Common myeloid progenitor, CD34-positive (primary cell): ENCODE data around the gene ASS1.

Experiments
- CTCF ChIA-PET: fragments of 350-600 bp; sonication (Branson Sonifier 250); formaldehyde crosslinking; loops from one replicate; lab custom pipeline; 2021; ENCODE audit warnings: antibody characterized with exemption; lab: Charles Lee
- POLR2A ChIA-PET: fragments of 350-600 bp; sonication (Branson Sonifier 250); formaldehyde crosslinking; loops from one replicate; lab custom pipeline; 2021; ENCODE audit warnings: antibody characterized with exemption; lab: Charles Lee
- DNase-seq, 3 donors: peaks; one replicate each; pipeline versions ENCODE4 v3.0.0 to v3.0.0-alpha.2; 2013
- H3K27ac ChIP-seq, 2 experiments: 1 replicate in 1 of 2; 2 replicates in 1 of 2; pipeline ENCODE4 v1.7.0; 2013; ENCODE audit warnings: inconsistent platforms in 2 of 2, low read length in 2 of 2, mild to moderate bottlenecking in 2 of 2, low read depth in 1 of 2, moderate library complexity in 1 of 2; ENCODE audit not compliant: severe bottlenecking in 2 of 2, insufficient read depth in 1 of 2, poor library complexity in 1 of 2
- H3K27me3 ChIP-seq, 5 experiments: replicated peaks in 2 of 5; 1 replicate in 3 of 5; 2 replicates in 2 of 5; pipeline versions ENCODE4 v1.6.1 to v1.7.0; 2013; ENCODE audit warnings: low read length in 4 of 5, mild to moderate bottlenecking in 2 of 5, moderate library complexity in 2 of 5, inconsistent platforms in 1 of 5; ENCODE audit not compliant: insufficient read depth in 5 of 5, control insufficient read depth in 4 of 5
- H3K36me3 ChIP-seq, 4 experiments: 1 replicate in 2 of 4; 2 replicates in 2 of 4; pipeline versions ENCODE4 v1.6.1 to v1.7.0; 2013; ENCODE audit warnings: low read length in 3 of 4, control low read depth in 1 of 4, mild to moderate bottlenecking in 1 of 4; ENCODE audit not compliant: control insufficient read depth in 4 of 4, insufficient read depth in 4 of 4
- H3K4me1 ChIP-seq, 4 experiments: 1 replicate in 3 of 4; 2 replicates in 1 of 4; pipeline versions ENCODE4 v1.6.1 to v1.7.1; 2013; ENCODE audit warnings: low read length in 3 of 4, mild to moderate bottlenecking in 3 of 4, control low read depth in 1 of 4, inconsistent platforms in 1 of 4, moderate library complexity in 1 of 4; ENCODE audit not compliant: control insufficient read depth in 4 of 4, insufficient read depth in 4 of 4; ENCODE audit errors: control extremely low read depth in 1 of 4
- H3K4me3 ChIP-seq, 7 experiments: 1 replicate in 4 of 7; 2 replicates in 3 of 7; pipeline versions ENCODE4 v1.5.1 to v1.7.0; 2013; ENCODE audit warnings: mild to moderate bottlenecking in 7 of 7, low read length in 6 of 7, moderate library complexity in 6 of 7, inconsistent platforms in 2 of 7, low read depth in 2 of 7, control low read depth in 1 of 7; ENCODE audit not compliant: insufficient read depth in 4 of 7, control insufficient read depth in 1 of 7; ENCODE audit errors: extremely low read depth in 1 of 7
- H3K9me3 ChIP-seq, 5 experiments: 1 replicate in 4 of 5; 2 replicates in 1 of 5; pipeline versions ENCODE4 v1.6.1 to v1.7.1; 2013; ENCODE audit warnings: low read length in 4 of 5, mild to moderate bottlenecking in 2 of 5, inconsistent platforms in 1 of 5, low read depth in 1 of 5, moderate library complexity in 1 of 5; ENCODE audit not compliant: control insufficient read depth in 4 of 5, insufficient read depth in 2 of 5; ENCODE audit errors: control extremely low read depth in 1 of 5
- WGBS: methylation state at CpG from one replicate; pipeline ENCODE4 v1.1.5; 2013; ENCODE audit not compliant: insufficient coverage; 5-methylcytosine and 5-hydroxymethylcytosine counted together

Gene ASS1

GRCh38 chr9:130535818-130536521, 91.2 kb downstream of the ASS1 start:
- Histone ChIP-seq H3K9me3 (no peaks in the 10 kb centered on the region), H3K4me1 (peaks cover 0 to 40% (median 19%) of the 10 kb centered on the region in 4 experiments), H3K27ac (peak overlapping the region in 1 of 2 experiments; percentile 69), H3K36me3 (no peaks in the 10 kb centered on the region), H3K27me3 (peaks cover 0 to 39% (median 26%) of the 10 kb centered on the region in 5 experiments), H3K4me3 (peak overlapping the region in 5 of 7 experiments; percentile 20 to 58 (median 44))
- peak; percentile 47 to 75 (median 64) for DNase-seq
- CTCF ChIA-PET = interaction anchor here (0.7 to 1.5 kb wide), 3 partner anchors 10 to 146 kb away, joined by 3 to 5 read pairs (median 4); no protein-coding TSS in a partner anchor
- WGBS = 7% methylated on average over 14 of the region's 28 CpGs
- POLR2A ChIA-PET = interaction anchor here (0.8 kb wide), 1 partner anchor 12 kb away, joined by 3 read pairs; no protein-coding TSS in a partner anchor

GRCh38 chr9:130536701-130537107, 91.9 kb downstream of the ASS1 start:
- 72% methylated on average over 3 of the region's 3 CpGs for WGBS
- CTCF ChIA-PET = interaction anchor here (1.4 to 1.5 kb wide), 2 partner anchors 11 to 145 kb away, joined by 4 to 5 read pairs; no protein-coding TSS in a partner anchor
- peak overlapping the region in 1 of 2 experiments; percentile 69 for H3K27ac ChIP-seq

DNA sequence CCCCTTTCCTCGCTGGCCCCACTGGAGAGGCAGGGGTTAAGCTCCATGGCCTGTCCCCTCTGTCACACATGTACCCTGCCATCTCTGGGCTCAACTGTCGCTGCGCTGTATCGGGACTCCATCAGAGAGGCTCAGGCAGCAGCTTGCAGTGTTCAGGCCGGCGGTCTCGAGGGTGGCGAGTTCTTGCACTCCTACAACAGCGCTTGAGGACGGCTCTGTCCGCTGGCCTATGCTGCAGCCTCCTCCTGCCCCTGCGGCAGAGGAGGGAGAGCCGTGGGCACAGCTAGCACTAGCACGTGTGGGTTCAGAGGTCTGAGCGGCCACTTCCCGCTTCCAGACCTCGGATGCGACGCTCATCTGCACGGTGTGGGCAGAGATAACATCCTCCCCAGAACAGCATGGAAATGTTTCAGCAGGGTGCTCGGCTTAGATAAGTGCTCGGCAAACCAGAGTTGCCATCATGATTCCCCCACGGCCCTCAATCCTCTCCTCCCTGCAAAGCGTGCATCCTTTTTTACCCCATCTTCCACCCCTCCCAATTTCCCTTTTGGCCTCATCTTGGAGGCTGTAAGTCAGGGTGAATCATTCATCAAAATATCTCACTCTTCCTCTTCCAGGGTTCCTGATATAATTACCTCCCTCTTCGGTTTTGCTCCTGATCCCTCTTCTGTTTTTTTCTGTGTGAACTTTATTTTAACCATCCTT, 92.7 kb downstream of the ASS1 start:
- no peaks in the 10 kb centered on the region for H3K36me3 ChIP-seq
- ChIA-PET POLR2A (no interaction called here), CTCF (interaction anchor here (1.4 to 1.5 kb wide), 2 partner anchors 12 to 145 kb away, joined by 4 to 5 read pairs; no protein-coding TSS in a partner anchor)
- no peaks in the 10 kb centered on the region for H3K9me3 ChIP-seq
- peaks cover 0 to 40% (median 19%) of the 10 kb centered on the region in 4 experiments for H3K4me1 ChIP-seq
- H3K27me3 ChIP-seq = peaks cover 0 to 39% (median 26%) of the 10 kb centered on the region in 5 experiments
- peak overlapping the region in 1 of 2 experiments; percentile 69 for H3K27ac ChIP-seq
- 5% methylated on average over 17 of the region's 25 CpGs for WGBS
- DNase-seq = peak; percentile 91 to 96 (median 91)
- H3K4me3 ChIP-seq = peak overlapping the region in 2 of 7 experiments; percentile 26 to 36

More at GRCh38 chr9:130536701-130537107, 91.9 kb downstream of the ASS1 start:
- Histone ChIP-seq H3K27me3 (peaks cover 0 to 39% (median 26%) of the 10 kb centered on the region in 5 experiments), H3K36me3 (no peaks in the 10 kb centered on the region), H3K4me1 (peaks cover 0 to 40% (median 19%) of the 10 kb centered on the region in 4 experiments), H3K4me3 (no peak overlapping the region), H3K9me3 (no peaks in the 10 kb centered on the region)
- POLR2A ChIA-PET = interaction anchor here (0.8 kb wide), 1 partner anchor 13 kb away, joined by 3 read pairs; no protein-coding TSS in a partner anchor
- DNase-seq = peak in 1 of 3 donors; percentile 23

GRCh38 chr9:130539420-130540223, 94.9 kb downstream of the ASS1 start:
- DNase-seq = peak in 1 of 3 donors; percentile 18
- no peak overlapping the region for H3K27ac ChIP-seq
- H3K4me3 ChIP-seq = no peak overlapping the region
- H3K36me3 ChIP-seq = no peaks in the 10 kb centered on the region
- ChIA-PET CTCF (interaction anchor here (1.4 kb wide), 1 partner anchor 10 kb away, joined by 3 read pairs; no protein-coding TSS in a partner anchor), POLR2A (no interaction called here)
- H3K27me3 ChIP-seq = peaks cover 0 to 35% (median 23%) of the 10 kb centered on the region in 5 experiments
- H3K9me3 ChIP-seq = no peaks in the 10 kb centered on the region
- peaks cover 0 to 40% (median 20%) of the 10 kb centered on the region in 4 experiments for H3K4me1 ChIP-seq
- WGBS = 95% methylated on average over 11 of the region's 11 CpGs

DNA sequence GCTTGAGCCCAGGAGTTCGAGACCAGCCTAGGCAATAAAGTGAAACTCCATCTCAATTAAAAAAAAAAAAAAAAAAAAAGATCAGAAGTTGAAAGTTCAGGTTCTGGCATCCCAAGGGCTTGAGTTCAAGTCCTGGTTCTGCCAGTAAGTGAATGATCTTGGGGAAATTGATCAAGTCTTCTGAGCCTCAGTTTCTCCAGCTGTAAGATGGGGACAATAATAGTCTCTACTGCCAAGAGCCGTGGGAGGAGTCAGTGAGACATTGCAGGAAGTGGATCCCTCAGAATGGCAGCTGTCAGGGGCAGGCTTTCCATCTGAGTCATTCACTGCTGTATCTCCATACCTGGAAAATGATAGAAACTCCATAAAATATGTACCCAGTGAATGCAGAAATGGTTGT, 96.8 kb downstream of the ASS1 start:
- Histone ChIP-seq H3K36me3 (no peaks in the 10 kb centered on the region), H3K9me3 (no peaks in the 10 kb centered on the region), H3K4me1 (peaks cover 0 to 26% (median 13%) of the 10 kb centered on the region in 4 experiments), H3K4me3 (no peak overlapping the region), H3K27ac (no peak overlapping the region), H3K27me3 (peaks cover 0 to 26% (median 9%) of the 10 kb centered on the region in 5 experiments)
- ChIA-PET CTCF (interaction anchor here (1.3 kb wide), 1 partner anchor 9 kb away, joined by 3 read pairs; no protein-coding TSS in a partner anchor), POLR2A (no interaction called here)
- no peak for DNase-seq
- 100% methylated on average over 1 of the region's 2 CpGs for WGBS

GRCh38 chr9:130542038-130542437, 97.3 kb downstream of the ASS1 start:
- H3K4me1 ChIP-seq = peaks cover 0 to 21% (median 12%) of the 10 kb centered on the region in 4 experiments
- H3K27ac ChIP-seq = no peak overlapping the region
- POLR2A ChIA-PET = no interaction called here
- WGBS = 97% methylated on average over 5 of the region's 5 CpGs
- no peak overlapping the region for H3K4me3 ChIP-seq
- DNase-seq = no peak
- H3K9me3 ChIP-seq = no peaks in the 10 kb centered on the region
- H3K27me3 ChIP-seq = peaks cover 0 to 21% (median 4%) of the 10 kb centered on the region in 5 experiments
- no peaks in the 10 kb centered on the region for H3K36me3 ChIP-seq
- CTCF ChIA-PET = interaction anchor here (1.3 kb wide), 1 partner anchor 8 kb away, joined by 3 read pairs; no protein-coding TSS in a partner anchor
